ENCODE results near the gene SLC9A7.

DNA sequence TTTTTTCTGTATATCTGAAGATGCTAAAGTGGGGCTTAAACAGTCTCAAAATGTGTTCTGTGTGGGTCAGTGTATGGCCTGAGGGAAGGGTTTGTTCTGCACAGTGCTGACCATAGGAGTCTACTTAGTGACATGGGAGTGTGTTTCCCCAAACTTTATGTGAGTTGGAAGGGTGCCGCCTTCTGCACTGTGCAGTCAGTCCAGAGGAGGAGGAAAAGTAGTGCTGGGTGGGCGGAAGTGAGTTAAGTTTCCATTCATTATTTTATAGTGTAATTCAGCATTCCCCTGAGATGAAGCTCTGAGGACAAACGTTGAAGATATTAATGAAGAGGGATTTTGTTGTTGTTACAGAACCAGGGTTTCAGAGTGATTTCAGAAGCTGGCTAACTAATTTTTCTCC lies 182.5 kb downstream of the SLC9A7 start:
- TF ChIP-seq, protein P1, sequence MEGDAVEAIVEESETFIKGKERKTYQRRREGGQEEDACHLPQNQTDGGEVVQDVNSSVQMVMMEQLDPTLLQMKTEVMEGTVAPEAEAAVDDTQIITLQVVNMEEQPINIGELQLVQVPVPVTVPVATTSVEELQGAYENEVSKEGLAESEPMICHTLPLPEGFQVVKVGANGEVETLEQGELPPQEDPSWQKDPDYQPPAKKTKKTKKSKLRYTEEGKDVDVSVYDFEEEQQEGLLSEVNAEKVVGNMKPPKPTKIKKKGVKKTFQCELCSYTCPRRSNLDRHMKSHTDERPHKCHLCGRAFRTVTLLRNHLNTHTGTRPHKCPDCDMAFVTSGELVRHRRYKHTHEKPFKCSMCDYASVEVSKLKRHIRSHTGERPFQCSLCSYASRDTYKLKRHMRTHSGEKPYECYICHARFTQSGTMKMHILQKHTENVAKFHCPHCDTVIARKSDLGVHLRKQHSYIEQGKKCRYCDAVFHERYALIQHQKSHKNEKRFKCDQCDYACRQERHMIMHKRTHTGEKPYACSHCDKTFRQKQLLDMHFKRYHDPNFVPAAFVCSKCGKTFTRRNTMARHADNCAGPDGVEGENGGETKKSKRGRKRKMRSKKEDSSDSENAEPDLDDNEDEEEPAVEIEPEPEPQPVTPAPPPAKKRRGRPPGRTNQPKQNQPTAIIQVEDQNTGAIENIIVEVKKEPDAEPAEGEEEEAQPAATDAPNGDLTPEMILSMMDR (conservative IDR thresholded peaks at IDR 0.05; ENCODE audit: low read depth, low read length): no peak
- TF ChIP-seq EZH2 (IDR thresholded peaks at IDR 0.05; ENCODE audit: borderline replicate concordance, low read depth, low read length, poor library complexity, severe bottlenecking): no peak

All from A673 (cell line).